Cardiac muscle cell (in vitro differentiated cells and primary cell): Measurements from ENCODE around the gene PCDHB1. TPM values are rescaled to one million over a fixed set of nuclear protein-coding genes. Genes with fewer than 3 reads are reported as not detected.
"Not testable (repeated sequence)": the region's sequence is repeated elsewhere in the genome, so short reads cannot be mapped to it uniquely, and the experiment has no call there.

Experiments used
- DNase-seq, 2 donors: peaks; one replicate each; pipeline versions ENCODE4 v3.0.0 to v3.0.0-alpha.2; 2010 to 2017; ENCODE audit warnings: low read depth in 1 of 2, low spot score in 1 of 2
- H3K27ac ChIP-seq: fragments of 200-600 bp; sonication (generic); 2 replicates; pipeline ENCODE4 v1.5.1; 2016
- H3K27me3 ChIP-seq: fragments of 200-600 bp; sonication (generic); 2 replicates; pipeline ENCODE4 v1.6.0; 2016; ENCODE audit warnings: control low read depth
- H3K36me3 ChIP-seq: fragments of 200-600 bp; sonication (generic); 2 replicates; pipeline ENCODE4 v1.5.1; 2016; ENCODE audit warnings: control low read depth
- H3K4me1 ChIP-seq: fragments of 200-600 bp; sonication (generic); 2 replicates; pipeline ENCODE4 v1.8.1; 2017; ENCODE audit warnings: low read depth, mild to moderate bottlenecking, mixed run types
- H3K4me3 ChIP-seq: fragments of 200-600 bp; sonication (generic); 2 replicates; pipeline ENCODE4 v1.5.1; 2016; ENCODE audit warnings: mild to moderate bottlenecking
- H3K9me3 ChIP-seq: fragments of 200-600 bp; sonication (generic); 2 replicates; pipeline ENCODE4 v1.5.1; 2017; ENCODE audit warnings: low read depth, mild to moderate bottlenecking, control low read depth
- polyA plus RNA-seq: library from polyadenylated mRNA; unstranded; fragments of >200 nt; fragmentation: Nextera tagmentation; extraction: Ambion mirVana; gene quantifications from 2 replicates; pipeline ENCODE4 v1.2.1, GENCODE V29; 2016
- total RNA-seq: library from RNA; depleted of rRNA; stranded (reverse); fragments of >200 nt; gene quantifications from 2 replicates; pipeline ENCODE4 v1.2.3, GENCODE V29; 2016
- TF ChIP-seq, protein P1 (sequence below): IDR thresholded peaks from 2 replicates; pipeline ENCODE4 v1.5.1; 2012; ENCODE audit warnings: low read depth, mild to moderate bottlenecking, low read length

PCDHB1 gene
- total and polyA plus RNA-seq, 2 experiments from 2014 or later: 0.03 TPM; not detected in 1

DNA sequence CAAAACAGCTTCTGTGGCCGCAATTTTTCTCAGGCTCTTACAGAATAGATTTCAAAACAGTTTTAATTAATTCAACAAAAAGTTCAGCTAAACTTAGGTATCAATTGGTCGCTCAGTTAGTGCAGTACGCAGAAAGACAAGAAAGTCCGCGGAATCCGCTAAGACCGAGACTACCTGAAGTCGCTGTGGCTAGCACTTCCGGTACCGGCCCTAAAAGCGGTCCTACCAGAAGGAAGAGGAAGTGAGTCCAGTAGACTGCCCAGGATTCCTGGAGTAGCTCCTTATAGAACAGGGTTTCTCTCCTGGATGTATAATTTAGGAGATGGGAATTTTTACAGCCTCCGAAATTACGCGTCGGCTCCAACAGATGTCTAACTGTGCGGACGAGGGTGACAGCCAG, 26.7 kb downstream of the PCDHB1 start:
- no peak overlapping the region for H3K4me3 ChIP-seq

DNA sequence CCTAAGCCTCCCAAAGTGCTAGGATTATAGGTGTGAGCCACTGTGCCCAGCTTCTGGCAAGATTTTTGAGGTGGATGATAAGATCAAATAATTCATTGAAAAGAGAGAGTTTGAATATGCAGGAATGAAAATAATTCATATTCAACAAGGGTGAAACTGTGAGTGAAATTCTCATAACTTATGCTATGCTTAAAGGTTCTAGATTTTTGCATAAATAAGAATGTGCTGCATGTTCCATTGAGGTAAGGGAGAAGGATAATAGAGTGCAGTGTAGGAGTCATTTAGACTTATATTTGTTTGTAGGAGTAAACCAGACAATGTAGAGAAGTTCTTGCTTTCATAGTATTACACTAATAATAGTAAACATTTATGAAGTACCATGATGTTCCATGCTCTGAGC, 31.1 kb downstream of the PCDHB1 start:
- Histone ChIP-seq H3K36me3 (no peaks in the 10 kb centered on the region), H3K4me3 (no peak overlapping the region), H3K4me1 (no peaks in the 10 kb centered on the region), H3K27ac (no peak overlapping the region), H3K27me3 (peaks cover 20% of the 10 kb centered on the region), H3K9me3 (no peaks in the 10 kb centered on the region)
- no peak for DNase-seq
- TF ChIP-seq, protein P1, sequence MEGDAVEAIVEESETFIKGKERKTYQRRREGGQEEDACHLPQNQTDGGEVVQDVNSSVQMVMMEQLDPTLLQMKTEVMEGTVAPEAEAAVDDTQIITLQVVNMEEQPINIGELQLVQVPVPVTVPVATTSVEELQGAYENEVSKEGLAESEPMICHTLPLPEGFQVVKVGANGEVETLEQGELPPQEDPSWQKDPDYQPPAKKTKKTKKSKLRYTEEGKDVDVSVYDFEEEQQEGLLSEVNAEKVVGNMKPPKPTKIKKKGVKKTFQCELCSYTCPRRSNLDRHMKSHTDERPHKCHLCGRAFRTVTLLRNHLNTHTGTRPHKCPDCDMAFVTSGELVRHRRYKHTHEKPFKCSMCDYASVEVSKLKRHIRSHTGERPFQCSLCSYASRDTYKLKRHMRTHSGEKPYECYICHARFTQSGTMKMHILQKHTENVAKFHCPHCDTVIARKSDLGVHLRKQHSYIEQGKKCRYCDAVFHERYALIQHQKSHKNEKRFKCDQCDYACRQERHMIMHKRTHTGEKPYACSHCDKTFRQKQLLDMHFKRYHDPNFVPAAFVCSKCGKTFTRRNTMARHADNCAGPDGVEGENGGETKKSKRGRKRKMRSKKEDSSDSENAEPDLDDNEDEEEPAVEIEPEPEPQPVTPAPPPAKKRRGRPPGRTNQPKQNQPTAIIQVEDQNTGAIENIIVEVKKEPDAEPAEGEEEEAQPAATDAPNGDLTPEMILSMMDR: no peak

More for the DNA sequence above, 26.7 kb downstream of the PCDHB1 start:
- DNase-seq: no peak
- peaks cover 33% of the 10 kb centered on the region for H3K27me3 ChIP-seq
- no peaks in the 10 kb centered on the region for H3K36me3 ChIP-seq
- H3K9me3 ChIP-seq: no peaks in the 10 kb centered on the region
- TF ChIP-seq, protein P1: no peak
- no peak overlapping the region for H3K27ac ChIP-seq
- no peaks in the 10 kb centered on the region for H3K4me1 ChIP-seq

DNA sequence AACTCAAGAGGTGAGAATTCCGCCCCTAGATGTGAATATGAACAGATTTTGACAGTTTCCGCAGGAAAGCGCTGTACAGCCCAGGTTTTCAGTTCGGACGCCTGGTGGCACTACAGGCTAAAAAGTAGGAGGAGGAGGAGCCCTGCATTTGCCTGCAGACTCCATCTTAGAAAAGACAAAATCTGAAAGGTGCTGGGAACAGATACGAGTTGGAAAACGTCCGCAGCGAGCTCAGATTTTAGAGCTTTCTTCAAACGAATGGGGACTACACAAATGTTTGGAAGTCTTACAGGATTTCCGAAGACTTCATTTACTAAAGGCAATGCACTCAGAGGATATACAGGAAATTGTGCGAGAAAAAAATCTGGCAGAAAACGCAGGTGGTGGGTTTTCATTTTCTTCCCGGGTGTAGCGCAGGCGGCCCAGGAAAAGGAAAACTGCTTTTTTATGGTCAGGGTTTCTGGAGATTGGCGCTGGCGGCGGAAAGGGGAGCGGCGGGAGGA, 33.4 kb downstream of the PCDHB1 start:
- no peaks in the 10 kb centered on the region for H3K36me3 ChIP-seq
- H3K4me3 ChIP-seq: peak overlapping the region; percentile 52
- peak overlapping the region; percentile 88 for H3K27ac ChIP-seq
- peak; percentile 41 to 69 for DNase-seq
- H3K4me1 ChIP-seq: no peaks in the 10 kb centered on the region
- H3K27me3 ChIP-seq: peaks cover 16% of the 10 kb centered on the region
- no peaks in the 10 kb centered on the region for H3K9me3 ChIP-seq
- TF ChIP-seq, protein P1: peak; percentile 23

DNA sequence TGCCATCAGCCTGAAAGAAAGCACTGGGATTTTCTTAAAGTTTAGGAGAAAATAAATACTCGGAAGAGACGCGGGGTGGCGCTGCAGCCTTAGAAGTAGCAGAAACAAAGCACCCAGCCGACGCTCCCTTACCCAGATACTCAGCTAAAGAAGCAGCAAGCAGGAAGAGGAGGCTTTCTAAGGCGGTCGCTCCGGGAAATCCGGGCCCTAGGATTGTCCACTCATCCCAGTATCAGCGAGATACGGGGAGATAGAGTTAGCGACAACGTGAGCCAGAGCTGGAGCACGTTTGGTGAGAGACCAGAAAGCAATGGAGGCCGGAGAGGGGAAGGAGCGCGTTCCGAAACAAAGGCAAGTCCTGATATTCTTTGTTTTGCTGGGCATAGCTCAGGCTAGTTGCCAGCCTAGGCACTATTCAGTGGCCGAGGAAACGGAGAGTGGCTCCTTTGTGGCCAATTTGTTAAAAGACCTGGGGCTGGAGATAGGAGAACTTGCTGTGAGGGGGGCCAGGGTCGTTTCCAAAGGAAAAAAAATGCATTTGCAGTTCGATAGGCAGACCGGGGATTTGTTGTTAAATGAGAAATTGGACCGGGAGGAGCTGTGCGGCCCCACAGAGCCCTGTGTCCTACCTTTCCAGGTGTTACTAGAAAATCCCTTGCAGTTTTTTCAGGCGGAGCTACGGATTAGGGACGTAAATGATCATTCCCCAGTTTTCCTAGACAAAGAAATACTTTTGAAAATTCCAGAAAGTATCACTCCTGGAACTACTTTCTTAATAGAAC, 43.5 kb downstream of the PCDHB1 start, which contains the start of gene PCDHB2:
TSS of gene PCDHB2 (plus strand) at position 135 of the 782 bp plus-strand sequence. CDS start at position 311, 176 bp downstream.
- no peaks in the 10 kb centered on the region for H3K9me3 ChIP-seq
- peak within 1 kb of the TSS; percentile 91 for H3K27ac ChIP-seq

DNA sequence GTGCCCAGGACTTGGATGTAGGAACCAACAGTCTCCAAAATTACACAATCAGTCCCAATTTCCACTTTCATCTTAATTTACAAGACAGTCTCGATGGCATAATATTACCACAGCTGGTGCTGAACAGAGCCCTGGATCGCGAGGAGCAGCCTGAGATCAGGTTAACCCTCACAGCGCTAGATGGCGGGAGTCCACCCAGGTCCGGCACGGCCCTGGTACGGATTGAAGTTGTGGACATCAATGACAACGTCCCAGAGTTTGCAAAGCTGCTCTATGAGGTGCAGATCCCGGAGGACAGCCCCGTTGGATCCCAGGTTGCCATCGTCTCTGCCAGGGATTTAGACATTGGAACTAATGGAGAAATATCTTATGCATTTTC, 44.1 kb downstream of the PCDHB1 start:
- Histone ChIP-seq H3K36me3 (no peaks in the 10 kb centered on the region), H3K4me3 (peak overlapping the region; percentile 47), H3K27me3 (no peaks in the 10 kb centered on the region), H3K4me1 (no peaks in the 10 kb centered on the region), H3K27ac (peak overlapping the region; percentile 91), H3K9me3 (no peaks in the 10 kb centered on the region)
- DNase-seq: peak in 1 of 2 donors; percentile 5
- TF ChIP-seq, protein P1: no peak

More for the DNA sequence above, 43.5 kb downstream of the PCDHB1 start, which contains the start of gene PCDHB2:
- no peaks in the 10 kb centered on the region for H3K36me3 ChIP-seq
- no peaks in the 10 kb centered on the region for H3K4me1 ChIP-seq
- TF ChIP-seq, protein P1: no peak
- H3K27me3 ChIP-seq: no peaks in the 10 kb centered on the region
- DNase-seq: peak; percentile 6 to 91
- H3K4me3 ChIP-seq: peak within 1 kb of the TSS; percentile 47

DNA sequence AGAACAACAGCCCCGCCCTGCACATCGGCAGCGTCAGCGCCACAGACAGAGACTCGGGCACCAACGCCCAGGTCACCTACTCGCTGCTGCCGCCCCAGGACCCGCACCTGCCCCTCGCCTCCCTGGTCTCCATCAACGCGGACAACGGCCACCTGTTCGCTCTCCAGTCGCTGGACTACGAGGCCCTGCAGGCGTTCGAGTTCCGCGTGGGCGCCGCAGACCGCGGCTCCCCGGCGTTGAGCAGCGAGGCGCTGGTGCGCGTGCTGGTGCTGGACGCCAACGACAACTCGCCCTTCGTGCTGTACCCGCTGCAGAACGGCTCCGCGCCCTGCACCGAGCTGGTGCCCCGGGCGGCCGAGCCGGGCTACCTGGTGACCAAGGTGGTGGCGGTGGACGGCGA, 45.0 kb downstream of the PCDHB1 start:
- not testable (repeated sequence) for H3K27me3 ChIP-seq, H3K4me3 ChIP-seq, H3K4me1 ChIP-seq, H3K9me3 ChIP-seq, DNase-seq, H3K27ac ChIP-seq, H3K36me3 ChIP-seq

DNA sequence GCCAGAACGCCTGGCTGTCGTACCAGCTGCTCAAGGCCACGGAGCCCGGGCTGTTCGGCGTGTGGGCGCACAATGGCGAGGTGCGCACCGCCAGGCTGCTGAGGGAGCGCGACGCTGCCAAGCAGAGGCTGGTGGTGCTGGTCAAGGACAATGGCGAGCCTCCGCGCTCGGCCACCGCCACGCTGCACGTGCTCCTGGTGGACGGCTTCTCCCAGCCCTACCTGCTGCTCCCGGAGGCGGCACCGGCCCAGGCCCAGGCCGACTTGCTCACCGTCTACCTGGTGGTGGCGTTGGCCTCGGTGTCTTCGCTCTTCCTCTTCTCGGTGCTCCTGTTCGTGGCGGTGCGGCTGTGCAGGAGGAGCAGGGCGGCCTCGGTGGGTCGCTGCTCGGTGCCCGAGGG, 45.4 kb downstream of the PCDHB1 start:
- not testable (repeated sequence) for H3K36me3 ChIP-seq, H3K9me3 ChIP-seq, DNase-seq, H3K4me3 ChIP-seq, H3K4me1 ChIP-seq, H3K27me3 ChIP-seq, H3K27ac ChIP-seq
